ENCODE measurements around the gene CCDC12. TPM values are rescaled to one million over a fixed set of nuclear protein-coding genes. Genes with fewer than 3 reads are reported as not detected.

Gene CCDC12
- total RNA-seq, 6 experiments from 2014 or later: 14.6 to 24.2 (median 17.0) TPM

DNA sequence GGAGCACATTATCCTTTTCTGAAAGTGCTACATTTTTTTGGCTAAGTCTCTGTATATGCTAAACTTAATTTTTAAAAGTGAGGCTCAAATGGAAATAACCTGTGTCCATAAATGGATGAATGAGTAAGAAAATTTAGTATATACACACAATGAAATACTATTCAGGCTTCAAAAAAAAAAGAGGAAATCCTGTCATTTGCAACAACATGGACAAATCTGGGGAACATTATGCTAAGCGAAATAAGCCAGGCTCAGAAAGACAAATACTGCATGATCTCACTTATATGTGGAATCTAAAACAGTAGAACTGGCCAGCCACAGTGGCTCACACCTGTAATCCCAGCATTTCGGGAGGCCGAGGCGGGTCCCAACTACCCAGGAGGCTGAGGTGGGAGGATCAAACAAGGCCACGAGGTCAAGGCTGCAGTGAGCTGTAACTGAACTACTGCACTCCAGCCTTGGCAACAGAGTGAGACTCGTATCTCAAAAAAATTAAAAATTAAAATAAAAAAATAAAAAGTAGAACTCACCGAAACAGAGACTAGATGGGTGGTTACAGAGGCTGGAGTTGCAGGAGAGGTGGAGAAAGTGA is 25.8 kb downstream of the CCDC12 start:
- Histone ChIP-seq H3K4me1 (peaks cover 0 to 62% (median 24%) of the 10 kb centered on the region in 4 donors), H3K36me3 (no peaks in the 10 kb centered on the region), H3K27ac (peak overlapping the region in 1 of 3 donors; percentile 52), H3K9me3 (no peaks in the 10 kb centered on the region), H3K27me3 (no peaks in the 10 kb centered on the region), H3K4me3 (no peak overlapping the region)
- WGBS (ENCODE audit: insufficient coverage, low coverage, low lambda C conversion rate, missing lambda C conversion rate): 62% methylated on average over 5 of the region's 7 CpGs
- intact Hi-C loops (cut with DNase I): no loop called here
- no peak for DNase-seq
- TF ChIP-seq, protein P1, sequence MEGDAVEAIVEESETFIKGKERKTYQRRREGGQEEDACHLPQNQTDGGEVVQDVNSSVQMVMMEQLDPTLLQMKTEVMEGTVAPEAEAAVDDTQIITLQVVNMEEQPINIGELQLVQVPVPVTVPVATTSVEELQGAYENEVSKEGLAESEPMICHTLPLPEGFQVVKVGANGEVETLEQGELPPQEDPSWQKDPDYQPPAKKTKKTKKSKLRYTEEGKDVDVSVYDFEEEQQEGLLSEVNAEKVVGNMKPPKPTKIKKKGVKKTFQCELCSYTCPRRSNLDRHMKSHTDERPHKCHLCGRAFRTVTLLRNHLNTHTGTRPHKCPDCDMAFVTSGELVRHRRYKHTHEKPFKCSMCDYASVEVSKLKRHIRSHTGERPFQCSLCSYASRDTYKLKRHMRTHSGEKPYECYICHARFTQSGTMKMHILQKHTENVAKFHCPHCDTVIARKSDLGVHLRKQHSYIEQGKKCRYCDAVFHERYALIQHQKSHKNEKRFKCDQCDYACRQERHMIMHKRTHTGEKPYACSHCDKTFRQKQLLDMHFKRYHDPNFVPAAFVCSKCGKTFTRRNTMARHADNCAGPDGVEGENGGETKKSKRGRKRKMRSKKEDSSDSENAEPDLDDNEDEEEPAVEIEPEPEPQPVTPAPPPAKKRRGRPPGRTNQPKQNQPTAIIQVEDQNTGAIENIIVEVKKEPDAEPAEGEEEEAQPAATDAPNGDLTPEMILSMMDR (IDR thresholded peaks at IDR 0.05): no peak
- no peak for TF ChIP-seq POLR2A (IDR thresholded peaks at IDR 0.05)
- no peak for ATAC-seq

DNA sequence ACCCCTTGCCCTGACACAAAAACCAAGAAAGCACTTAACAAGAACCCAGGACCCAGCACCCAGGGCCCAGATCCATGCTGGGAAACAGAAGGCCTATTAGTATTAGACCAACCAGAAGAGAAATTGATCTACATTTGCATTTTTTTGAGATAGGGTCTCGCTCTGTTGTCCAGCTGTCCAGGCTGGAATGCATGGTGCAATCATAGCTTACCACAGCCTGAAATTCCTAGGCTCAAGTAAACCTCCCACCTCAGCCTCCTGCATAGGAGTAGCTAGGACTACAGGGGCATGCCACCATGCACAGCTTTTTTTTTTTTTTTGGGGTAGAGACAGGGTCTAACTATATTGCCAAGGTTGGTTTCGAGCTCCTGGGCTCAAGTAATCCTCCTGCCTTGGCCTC is 26.4 kb downstream of the CCDC12 start:
- 86% methylated on average over 2 of the region's 2 CpGs for WGBS (ENCODE audit: insufficient coverage, low coverage, low lambda C conversion rate, missing lambda C conversion rate)
- Histone ChIP-seq H3K4me1 (peaks cover 0 to 63% (median 26%) of the 10 kb centered on the region in 4 donors), H3K4me3 (no peak overlapping the region), H3K27me3 (no peaks in the 10 kb centered on the region), H3K27ac (peak overlapping the region in 1 of 3 donors; percentile 92), H3K9me3 (no peaks in the 10 kb centered on the region), H3K36me3 (no peaks in the 10 kb centered on the region)
- intact Hi-C loops (cut with DNase I): no loop called here
- no peak for DNase-seq
- no peak for TF ChIP-seq POLR2A (IDR thresholded peaks at IDR 0.05)
- TF ChIP-seq, protein P1 (IDR thresholded peaks at IDR 0.05): no peak
- ATAC-seq: no peak

DNA sequence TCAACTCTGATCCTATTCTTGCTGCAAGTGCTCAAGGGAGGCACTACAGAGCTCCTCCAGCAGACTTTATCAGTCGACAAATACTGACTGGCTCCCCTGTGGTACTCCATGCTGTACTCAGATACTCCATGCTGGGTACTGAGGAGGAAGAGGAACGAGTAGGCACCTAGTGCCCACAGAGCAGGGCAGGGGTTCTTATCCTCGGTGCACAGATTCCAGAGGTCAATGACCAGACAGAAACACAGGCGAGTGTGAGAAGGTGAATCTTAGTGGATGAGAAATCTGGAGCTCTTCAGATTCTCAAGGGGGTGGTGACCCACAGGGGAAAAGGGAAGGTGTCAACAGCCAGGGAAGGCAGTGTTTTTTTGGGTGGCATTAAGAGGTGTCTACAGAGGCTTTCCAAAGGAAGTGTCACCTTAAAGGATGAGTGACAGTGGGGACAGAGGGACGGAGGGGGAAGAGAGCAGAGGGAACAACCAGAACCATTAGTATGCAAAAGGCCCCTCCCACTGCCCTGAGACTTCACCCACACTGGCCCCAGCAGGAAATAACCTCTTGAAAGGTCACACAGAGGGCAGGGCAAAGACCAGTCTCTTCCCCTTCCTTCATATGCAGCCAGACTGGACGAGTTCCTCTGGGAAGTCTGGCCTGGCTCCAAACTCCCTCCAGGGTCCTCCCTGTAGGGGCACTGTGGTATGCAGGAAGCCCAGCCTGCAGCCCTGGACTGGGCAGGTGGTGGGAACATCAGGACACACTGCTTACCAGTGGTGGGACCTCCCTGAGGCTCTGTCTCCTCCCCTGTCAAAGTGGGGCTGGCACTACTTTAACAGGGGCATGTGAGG is 27.5 kb downstream of the CCDC12 start:
- peaks cover 0 to 71% (median 31%) of the 10 kb centered on the region in 4 donors for H3K4me1 ChIP-seq
- ATAC-seq: peak; percentile 55 to 62 (median 60)
- peak overlapping the region; percentile 41 to 92 (median 42) for H3K27ac ChIP-seq
- no peaks in the 10 kb centered on the region for H3K9me3 ChIP-seq
- no peaks in the 10 kb centered on the region for H3K27me3 ChIP-seq
- 3% methylated on average over 5 of the region's 6 CpGs for WGBS (ENCODE audit: insufficient coverage, low coverage, low lambda C conversion rate, missing lambda C conversion rate)
- no peak overlapping the region for H3K4me3 ChIP-seq
- TF ChIP-seq, protein P1 (IDR thresholded peaks at IDR 0.05): no peak
- no peak for TF ChIP-seq POLR2A (IDR thresholded peaks at IDR 0.05)
- H3K36me3 ChIP-seq: no peaks in the 10 kb centered on the region
- peak in 2 of 3 donors; percentile 58 to 73 for DNase-seq
- intact Hi-C loops (cut with DNase I): no loop called here

DNA sequence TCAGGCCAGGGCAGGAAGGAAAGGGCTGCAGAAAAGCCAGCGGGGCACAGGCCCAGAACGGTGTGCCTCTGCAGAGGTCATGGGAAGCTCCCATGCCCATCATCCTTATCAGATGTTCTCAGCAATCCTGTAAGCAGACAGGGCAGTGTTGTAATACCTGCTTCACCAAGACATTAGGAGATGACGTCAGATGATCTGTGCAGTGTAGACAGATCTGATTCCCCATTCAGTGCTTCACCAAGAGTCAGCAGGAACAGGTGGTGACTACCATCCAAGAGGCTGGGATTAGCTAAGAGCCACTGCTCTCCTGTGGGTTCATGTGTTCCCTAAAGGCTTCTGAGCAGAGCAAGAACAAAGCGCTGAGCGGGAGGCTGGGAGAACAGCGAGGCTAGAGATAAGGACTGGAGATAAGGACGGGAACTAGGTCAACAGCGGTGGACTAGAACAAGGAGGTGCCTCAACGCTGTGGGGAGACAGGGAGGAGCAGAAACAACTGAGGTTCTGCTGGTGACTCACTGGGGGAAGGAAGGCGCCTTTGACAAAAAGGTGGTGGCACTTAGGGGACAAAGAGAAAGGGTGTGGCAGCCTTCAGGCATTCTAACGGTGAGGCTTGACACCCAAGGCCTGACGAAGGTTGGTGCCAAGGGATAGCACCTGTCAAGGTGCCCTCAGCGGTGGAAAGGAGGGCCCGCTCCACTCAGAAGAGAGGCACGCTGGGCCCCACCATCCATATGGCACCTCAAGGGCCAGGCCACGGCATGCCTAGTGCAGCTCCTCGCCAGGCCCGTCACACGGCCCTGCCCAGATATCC is 28.4 kb downstream of the CCDC12 start:
- Histone ChIP-seq H3K27me3 (no peaks in the 10 kb centered on the region), H3K4me1 (peaks cover 0 to 79% (median 36%) of the 10 kb centered on the region in 4 donors), H3K36me3 (no peaks in the 10 kb centered on the region), H3K9me3 (no peaks in the 10 kb centered on the region), H3K4me3 (no peak overlapping the region), H3K27ac (peak overlapping the region; percentile 41 to 92 (median 42))
- TF ChIP-seq POLR2A (IDR thresholded peaks at IDR 0.05): no peak
- TF ChIP-seq, protein P1 (IDR thresholded peaks at IDR 0.05): no peak
- intact Hi-C loops (cut with DNase I): no loop called here
- WGBS (ENCODE audit: insufficient coverage, low coverage, low lambda C conversion rate, missing lambda C conversion rate): 13% methylated on average over 10 of the region's 19 CpGs
- DNase-seq: peak; percentile 62 to 82 (median 69)
- peak; percentile 63 to 71 (median 67) for ATAC-seq
